Liver (tissue), 3 donors: ENCODE results near the gene SPATA33.

Experiments
- EGR1 ChIP-seq, 2 donors: IDR thresholded peaks; 2 replicates each; pipeline ENCODE4 v1.6.1; 2016 to 2018; ENCODE audit warnings: antibody characterized with exemption in 2 of 2, low read depth in 2 of 2
- RAD21 ChIP-seq, 2 donors: IDR thresholded peaks; 2 replicates each; pipeline ENCODE4 v1.6.1; 2016; ENCODE audit warnings: antibody characterized with exemption in 2 of 2, mild to moderate bottlenecking in 2 of 2
- TAF1 ChIP-seq: conservative IDR thresholded peaks from 2 replicates; pipeline ENCODE4 v1.6.1; 2016; ENCODE audit warnings: antibody characterized with exemption, mild to moderate bottlenecking
- TF ChIP-seq, protein P1 (sequence below): fragments of 150-350 bp; IDR thresholded peaks from 2 replicates; pipeline ENCODE4 v1.5.1; 2017; ENCODE audit warnings: improper control_type of control experiment, low read depth, low read length; ENCODE audit not compliant: missing input control
- TF ChIP-seq, protein P2 (sequence below): IDR thresholded peaks from 2 replicates; pipeline ENCODE4 v1.6.1; 2016; ENCODE audit warnings: antibody characterized with exemption
- donor health status: healthy.
- donor health status: healthy.

DNA sequence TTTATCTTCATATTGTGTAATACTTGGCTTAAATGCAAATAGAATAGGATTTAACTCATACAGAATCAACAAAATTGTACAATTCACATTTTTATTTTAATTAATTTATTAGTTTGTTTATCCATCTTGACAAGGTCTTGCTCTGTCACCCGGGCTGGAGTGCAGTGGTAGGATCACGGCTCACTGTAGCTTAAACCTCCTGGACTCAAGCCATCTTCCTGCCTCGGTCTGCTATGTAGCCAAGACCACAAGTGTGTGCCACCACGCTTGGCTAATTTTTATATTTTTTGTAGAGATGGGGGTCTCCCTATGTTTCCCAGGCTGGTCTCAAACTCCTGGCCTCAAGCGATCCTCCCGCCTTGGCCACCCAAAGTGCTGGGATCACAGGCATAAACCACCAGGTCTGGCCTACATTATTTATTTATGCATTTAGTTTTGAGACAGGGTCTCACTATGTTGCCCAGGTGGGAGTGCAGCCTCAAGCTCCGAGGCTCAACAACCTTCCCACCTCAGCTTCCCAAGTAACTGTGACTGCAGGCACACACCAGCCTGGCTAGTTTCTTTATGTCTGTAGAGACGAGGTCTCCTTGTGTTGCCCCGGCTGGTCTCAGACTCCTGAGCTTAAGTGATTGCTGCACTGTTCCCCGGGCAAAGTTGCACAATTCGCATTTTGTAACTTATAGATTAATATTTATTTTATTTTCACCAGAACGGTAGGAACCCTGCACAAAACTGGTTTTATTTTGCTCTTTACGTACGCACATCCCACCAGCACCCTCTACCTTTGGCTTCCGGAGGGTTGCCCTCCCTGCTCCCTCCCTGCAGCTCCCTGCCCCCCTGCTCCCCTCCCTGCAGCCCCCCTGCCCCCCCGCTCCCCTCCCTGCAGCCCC lies 39.3 kb upstream of the SPATA33 start:
- TF ChIP-seq, protein P1, sequence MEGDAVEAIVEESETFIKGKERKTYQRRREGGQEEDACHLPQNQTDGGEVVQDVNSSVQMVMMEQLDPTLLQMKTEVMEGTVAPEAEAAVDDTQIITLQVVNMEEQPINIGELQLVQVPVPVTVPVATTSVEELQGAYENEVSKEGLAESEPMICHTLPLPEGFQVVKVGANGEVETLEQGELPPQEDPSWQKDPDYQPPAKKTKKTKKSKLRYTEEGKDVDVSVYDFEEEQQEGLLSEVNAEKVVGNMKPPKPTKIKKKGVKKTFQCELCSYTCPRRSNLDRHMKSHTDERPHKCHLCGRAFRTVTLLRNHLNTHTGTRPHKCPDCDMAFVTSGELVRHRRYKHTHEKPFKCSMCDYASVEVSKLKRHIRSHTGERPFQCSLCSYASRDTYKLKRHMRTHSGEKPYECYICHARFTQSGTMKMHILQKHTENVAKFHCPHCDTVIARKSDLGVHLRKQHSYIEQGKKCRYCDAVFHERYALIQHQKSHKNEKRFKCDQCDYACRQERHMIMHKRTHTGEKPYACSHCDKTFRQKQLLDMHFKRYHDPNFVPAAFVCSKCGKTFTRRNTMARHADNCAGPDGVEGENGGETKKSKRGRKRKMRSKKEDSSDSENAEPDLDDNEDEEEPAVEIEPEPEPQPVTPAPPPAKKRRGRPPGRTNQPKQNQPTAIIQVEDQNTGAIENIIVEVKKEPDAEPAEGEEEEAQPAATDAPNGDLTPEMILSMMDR = no peak
- no peak for TF ChIP-seq EGR1 (IDR thresholded peaks at IDR 0.05; ENCODE audit: low read depth in 2 of 2)
- TF ChIP-seq TAF1 = no peak
- TF ChIP-seq, protein P2, sequence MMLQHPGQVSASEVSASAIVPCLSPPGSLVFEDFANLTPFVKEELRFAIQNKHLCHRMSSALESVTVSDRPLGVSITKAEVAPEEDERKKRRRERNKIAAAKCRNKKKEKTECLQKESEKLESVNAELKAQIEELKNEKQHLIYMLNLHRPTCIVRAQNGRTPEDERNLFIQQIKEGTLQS = no peak
- TF ChIP-seq RAD21 (IDR thresholded peaks at IDR 0.05) = no peak
